Globus pallidus (tissue), 1 donor: Measurements from ENCODE around the gene FERMT3.
A peak's percentile ranks its signal among the peaks of the same experiment; 100 is the strongest.
"Not testable (repeated sequence)": the region's sequence is repeated elsewhere in the genome, so short reads cannot be mapped to it uniquely, and the experiment has no call there.

Source experiments
- DNase-seq: peaks from one replicate; pipeline ENCODE4 v3.0.0-alpha.2; 2015; ENCODE audit warnings: low spot score

Gene FERMT3

DNA sequence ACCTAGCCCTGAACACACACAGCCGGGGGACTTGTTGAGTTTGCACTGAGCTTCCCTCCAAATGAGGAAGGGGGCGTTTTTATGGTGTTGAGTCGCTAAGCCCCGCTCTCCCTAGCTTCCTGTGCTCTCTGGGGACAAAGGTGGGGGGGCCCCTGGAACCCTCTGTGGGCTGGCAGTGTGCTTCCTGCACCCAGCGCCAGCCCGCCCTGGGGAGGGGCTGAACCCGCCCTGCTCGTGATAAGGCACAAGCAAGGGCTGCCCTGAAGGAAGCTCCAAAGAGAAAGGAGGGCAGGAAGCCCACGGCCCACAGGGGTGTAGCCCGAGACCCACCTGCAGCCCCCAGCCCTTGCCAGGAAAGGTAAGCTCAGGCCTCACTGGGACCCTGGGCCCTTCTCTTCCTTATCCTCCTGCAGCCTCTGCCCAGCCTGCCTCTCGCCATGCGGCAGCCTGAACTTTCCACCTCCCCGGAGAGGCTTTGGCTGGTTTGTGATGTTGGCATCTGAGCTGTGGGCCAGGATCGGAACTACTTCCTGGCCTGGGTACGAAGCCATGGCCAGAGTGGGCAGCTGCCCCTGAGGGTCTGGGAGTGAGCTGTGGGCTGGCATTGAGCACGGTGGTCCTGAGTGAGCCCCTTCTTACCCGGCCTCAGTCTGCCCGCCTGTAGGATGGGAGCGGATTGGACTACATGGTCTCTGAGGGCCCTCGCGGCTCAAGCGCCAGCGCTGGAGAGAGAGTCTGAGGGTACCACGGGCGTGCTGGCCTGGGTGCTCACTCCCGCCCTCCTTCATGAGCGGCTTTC is at the start of gene FERMT3:
Gene FERMT3 (plus strand): TSS at position 265 of the 799 bp plus-strand sequence. CDS start 644 bp downstream, outside the sequence.
- DNase-seq = no peak

DNA sequence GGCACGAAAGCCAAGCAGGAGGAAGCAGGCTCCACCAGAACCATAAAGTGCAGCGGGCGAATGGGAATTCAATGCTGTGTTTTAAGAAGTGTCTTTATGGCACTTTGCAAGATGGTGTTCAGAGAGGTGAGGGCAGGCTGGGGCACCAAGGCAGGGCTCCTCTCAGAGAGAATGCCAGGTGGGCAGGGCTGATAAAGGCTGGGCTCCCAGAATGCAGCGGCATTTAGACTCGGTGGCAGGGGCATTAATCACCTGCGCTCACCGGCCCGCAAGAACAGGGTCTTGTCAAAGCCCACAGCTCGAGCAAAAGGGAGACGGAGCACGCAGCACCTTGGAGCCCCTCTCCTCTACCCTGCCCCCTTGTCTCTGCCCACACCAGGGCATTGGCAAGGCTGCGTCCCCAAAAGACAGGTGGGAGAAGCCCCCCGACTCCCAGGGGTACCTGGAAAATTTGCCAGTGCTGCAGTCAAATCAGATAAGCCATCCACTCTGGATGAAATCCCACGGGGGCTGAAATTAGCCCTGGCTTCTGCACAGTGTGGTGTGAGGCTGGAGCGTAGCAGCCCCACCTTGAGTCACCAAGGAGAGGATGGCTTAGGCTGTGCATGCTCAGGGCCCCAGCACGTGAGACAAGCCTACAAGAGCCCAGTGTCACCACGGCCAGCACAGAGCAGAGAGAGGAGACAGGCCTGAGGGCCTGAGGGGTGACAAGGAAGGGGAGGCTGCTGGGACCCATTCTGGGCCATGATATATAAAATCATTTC is 48.7 kb upstream of the FERMT3 start:
- no peak for DNase-seq

DNA sequence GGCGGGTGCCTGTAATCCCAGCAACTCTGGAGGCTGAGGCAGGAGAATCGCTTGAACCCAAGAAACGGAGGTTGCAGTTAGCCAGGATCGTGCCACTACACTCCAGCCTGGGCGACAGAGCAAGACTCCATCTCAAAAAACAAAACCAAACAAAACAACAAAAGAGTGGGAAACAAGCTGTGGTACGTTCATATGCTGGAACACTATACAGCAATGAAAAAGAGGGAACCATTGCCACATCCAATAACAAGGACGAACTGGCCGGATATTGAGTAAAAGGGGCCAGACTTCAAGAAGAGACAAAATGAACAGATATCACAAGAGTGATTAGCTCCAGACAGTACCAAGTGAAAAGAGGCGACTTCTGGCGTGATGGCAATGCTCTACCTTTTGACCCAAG is 45.5 kb upstream of the FERMT3 start:
- no peak for DNase-seq

DNA sequence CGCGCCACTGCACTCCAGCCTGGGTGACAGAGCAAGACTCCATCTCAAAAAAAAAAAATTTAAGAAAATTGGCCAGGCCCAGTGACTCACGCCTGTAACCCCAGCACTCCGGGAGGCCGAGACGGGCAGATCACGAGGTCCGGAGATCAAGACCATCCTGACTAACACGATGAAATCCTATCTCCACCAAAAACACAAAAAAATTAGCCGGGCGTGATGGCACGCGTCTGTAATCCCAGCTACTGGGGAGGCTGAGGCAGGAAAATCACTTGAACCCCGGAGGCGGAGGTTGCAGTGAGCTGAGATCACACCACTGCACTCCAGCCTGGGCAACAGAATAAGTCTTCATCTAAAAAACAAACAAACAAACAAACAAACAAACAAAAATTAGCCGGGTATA is 43.8 kb upstream of the FERMT3 start:
- not testable (repeated sequence) for DNase-seq

DNA sequence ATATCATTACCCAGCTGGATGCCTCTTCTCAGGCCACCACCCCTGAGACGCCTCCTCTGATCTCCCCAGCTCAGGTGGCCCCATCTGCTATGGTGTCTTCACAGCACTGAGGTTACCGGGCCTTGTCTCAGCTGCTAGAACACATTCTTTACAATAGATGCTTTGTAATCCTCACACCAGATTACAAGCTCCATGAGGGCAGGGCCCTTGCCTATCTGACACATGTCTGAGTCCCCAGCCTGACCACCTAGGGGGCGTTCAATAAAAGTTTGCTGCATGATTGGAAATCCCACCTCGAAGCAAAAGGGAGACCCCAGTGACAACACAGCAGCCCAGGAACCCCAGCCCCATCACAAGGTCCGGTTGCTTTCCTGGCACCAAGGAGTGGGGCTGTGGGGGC is 42.6 kb upstream of the FERMT3 start:
- no peak for DNase-seq

DNA sequence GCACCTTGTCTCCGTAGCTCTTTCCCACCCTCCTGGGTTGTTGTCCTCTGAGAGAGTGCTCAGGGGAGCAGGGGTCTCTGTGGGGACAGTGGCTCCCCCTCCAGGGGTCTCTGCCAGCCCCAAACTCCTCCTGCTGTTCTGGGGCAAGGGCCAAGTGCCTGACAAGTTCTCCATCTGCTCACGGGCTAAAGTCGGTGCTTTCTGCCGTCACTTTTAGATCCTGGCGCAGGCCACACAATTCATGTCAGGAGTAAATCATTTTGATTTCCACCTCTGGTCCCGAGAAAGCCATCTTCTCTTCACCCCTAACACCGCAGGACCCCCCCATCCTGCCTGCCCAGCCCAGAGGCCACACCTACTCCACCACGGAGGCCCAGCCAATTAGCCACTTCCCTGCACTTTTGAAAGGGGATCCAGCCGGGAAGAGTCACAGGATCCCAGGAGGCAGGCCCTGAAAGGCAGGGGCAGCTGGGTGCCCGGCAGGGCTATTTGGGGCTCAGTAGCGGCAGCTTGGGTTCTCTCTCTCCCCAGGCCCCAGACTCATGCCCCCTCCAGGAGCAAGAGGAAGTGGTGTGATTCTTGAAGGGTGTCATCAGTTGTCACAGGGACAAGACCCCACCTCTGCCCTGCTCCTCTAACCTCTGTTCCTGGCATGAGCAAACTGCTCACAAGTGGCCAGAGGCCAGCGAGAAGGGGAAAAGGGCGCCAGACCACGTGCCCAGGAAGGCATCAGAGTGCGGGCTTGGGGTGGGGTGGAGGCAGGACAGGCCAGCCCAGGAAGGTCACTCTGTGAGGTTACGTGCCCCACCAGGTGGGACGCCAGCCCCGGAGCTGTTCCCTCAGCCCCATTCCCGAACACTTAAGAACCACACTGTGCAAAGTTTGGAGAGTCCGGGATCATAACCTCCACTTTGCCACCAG is 41.9 kb upstream of the FERMT3 start:
- no peak for DNase-seq

DNA sequence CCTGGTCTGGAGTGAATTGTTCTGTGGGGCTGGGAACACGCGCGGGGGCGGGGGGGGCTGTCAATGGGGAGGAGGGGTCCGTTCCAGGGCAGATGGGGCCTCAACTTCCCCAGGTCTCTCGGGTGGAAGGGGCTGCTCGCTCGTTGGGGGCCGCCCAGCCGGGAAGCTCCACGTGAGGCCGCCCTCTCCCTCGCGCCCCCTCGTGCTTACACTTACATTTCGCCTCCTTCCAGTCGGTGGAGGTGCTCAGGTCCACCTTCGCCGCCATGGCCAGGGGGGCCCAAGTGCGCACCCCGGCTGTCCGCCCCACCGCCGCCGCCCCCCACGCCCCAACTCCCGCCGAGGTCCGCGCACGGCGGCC is 41.1 kb upstream of the FERMT3 start:
- no peak for DNase-seq

DNA sequence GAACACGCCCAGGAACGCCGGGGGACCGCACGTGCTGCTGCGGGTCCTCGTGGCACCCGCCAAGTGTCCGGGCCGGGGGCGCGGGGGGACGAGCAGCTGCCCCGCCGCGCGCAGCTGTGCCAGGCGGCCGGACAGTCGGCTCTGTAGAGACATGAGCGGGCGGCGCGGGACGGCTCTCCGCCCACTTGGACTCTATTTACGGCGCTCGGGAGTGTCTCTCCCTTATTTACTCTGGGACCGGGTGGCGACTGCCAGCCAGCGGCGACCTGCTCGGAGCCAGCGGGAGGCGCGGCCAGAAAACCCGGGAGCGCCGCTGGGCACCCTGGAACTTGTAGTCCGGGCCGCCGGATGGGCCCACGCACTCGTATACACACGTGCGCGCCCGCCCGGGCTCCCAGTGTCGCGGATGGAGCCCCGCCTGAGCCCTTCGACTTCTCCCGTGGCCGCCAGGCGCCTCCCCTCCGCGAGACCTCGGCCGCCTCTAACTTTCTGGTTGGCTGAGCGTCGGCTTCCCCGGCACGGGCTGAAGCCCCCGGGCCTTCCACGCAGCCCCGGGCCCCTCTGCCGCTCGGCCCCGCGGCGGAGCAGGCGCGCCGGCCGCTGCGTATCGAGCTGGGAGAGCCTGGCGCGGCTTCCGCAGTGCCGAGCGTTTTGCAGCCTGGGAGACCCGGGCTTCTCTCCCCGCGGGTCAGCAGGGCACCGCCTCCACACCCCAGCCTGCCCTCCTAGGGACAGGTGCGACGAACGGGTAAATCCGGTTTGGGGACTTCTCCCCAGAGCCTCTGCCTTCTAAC is 40.5 kb upstream of the FERMT3 start, which contains the start of gene MACROD1:
Gene MACROD1 (minus strand): TSS at position 272 of the 794 bp plus-strand sequence. CDS start 119 bp downstream, at position 153.
- DNase-seq = peak; percentile 72

DNA sequence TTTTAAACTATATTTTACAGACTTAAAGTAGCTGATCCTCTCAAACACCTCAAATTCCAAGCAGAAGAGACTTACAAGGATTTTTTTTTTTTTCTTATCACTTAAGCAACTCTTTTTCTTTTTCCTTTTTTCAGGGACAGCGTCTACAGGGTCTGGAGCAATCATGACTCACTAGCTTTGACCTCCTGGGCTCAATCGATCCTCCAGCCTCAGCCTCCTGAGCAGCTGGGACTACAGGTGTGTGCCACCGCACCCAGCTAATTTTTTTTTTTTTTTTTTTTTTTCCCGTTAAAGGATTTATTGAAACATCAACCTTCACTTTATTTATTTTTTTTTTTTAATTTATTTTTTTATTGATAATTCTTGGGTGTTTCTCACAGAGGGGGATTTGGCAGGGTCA is 36.1 kb upstream of the FERMT3 start:
- no peak for DNase-seq

DNA sequence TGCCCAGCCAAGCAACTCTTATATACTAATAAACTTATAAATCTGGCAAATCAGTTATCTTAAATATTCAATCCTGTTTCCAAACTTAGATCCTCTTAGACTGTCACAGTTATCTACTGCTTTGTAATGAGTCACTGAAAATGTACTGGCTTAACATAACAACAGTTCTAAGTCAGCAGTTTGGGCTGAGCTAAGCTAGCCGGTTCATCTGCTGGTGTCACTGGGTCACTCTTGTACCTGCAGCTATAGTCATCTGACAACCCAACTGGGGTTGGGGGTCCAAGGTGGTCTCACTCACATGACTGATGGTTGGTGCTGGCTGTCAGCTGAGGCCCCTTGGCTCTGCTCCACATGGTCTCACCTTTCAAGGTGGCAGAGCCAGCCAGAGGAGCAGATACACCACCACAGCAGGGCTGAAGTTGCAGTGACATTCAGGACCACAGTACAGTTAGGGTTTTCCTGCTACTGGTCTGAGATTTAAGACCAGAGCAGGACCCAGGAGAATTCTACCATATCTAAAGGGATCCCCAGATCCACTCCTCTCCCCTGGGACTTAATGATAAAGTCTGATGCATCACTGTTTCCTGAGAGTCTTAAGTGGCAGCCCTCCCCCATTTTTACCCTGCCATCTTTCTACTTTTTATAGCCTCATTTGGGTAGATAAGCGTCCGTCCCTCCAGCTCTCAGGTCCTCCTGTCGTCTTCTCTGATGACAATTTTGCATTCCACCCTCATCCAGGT is 32.7 kb upstream of the FERMT3 start:
- no peak for DNase-seq

DNA sequence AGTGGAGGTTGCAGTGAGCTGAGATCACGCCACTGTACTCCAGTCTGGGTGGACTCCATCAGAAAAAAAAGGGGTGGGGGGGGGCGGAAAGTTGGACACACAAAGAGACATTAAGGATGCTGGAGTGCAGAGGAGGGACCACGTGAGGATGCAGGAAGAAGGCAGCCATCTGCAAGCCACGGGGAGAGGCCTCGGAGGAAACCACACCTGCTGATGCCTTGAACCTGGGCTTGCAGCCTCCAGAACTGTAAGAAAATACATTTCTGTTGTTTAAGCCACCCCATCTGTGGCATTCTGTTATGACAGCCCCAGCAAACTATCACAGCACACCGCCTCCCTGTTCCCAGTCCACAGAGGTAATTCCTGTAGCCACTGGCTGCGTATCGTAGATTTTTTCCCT is 29.8 kb upstream of the FERMT3 start:
- no peak for DNase-seq

DNA sequence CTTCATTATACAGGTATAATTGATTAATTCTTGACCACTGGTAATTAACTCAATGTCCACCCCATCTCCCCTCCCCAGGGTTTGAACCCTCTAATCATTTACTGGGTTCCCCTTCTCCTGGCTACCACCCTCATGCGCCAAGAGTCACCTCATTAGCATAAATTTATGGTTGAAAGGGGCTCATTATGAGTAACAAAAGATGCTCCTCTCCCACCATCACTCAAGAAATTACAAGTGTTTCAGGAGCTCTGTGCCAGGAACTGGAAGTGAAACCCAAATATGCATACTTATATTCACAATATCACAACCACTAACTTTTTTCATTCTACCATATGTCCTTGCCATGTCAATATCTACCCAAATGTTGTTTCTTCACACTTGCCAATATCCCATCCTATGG is 28.3 kb upstream of the FERMT3 start:
- DNase-seq = no peak

DNA sequence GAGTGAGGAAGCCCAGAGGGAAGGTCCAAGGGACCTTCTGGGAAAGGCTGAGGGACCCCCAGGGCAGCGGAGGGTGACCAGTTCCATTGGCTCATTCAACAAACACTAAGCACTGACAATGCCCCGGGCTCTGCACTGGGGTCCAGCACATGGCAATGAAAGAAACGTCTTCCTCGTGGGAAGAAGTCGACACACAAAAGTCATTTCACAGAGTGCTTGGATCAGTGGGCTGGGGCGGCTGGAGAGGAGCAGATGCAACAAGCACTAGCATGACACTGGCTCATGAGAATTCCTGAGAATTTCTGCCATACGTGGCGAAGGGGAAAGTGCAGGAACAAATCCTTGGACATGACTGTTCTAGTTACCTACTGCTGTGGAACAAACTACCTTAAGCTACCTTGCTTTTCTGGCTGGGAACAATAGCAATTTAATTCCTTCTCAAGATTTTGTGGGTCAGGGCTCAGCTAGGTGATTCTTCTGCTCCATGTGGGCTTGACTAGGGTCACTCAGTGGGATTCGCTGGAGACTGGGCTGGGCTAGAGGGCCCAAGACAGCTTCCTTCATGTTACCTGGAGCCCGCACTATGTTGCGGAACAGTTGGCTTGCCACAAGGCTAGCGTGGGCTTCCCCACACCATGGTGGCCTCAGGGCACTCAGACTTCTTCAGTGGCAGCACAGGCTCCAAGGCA is 27.4 kb upstream of the FERMT3 start:
- DNase-seq = no peak

DNA sequence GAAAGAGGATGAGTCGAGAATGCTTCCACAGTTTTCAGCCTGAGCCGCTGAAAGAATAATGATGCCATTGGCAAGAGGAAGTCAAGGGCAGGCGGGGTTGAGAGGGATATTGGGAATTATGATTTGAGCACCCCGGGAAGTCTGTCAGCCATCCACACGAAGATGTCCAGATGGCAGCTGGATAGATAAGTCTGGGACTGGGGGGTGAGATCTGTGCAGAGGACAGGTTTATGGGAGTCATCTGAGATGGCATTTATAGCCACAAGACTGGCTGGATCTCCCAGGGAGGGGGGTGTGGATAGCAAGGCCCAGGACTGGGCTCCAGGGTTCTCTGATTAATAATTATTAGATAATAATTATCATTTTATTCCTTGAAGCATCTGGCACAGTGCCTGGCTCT is 25.6 kb upstream of the FERMT3 start:
- peak; percentile 48 for DNase-seq

DNA sequence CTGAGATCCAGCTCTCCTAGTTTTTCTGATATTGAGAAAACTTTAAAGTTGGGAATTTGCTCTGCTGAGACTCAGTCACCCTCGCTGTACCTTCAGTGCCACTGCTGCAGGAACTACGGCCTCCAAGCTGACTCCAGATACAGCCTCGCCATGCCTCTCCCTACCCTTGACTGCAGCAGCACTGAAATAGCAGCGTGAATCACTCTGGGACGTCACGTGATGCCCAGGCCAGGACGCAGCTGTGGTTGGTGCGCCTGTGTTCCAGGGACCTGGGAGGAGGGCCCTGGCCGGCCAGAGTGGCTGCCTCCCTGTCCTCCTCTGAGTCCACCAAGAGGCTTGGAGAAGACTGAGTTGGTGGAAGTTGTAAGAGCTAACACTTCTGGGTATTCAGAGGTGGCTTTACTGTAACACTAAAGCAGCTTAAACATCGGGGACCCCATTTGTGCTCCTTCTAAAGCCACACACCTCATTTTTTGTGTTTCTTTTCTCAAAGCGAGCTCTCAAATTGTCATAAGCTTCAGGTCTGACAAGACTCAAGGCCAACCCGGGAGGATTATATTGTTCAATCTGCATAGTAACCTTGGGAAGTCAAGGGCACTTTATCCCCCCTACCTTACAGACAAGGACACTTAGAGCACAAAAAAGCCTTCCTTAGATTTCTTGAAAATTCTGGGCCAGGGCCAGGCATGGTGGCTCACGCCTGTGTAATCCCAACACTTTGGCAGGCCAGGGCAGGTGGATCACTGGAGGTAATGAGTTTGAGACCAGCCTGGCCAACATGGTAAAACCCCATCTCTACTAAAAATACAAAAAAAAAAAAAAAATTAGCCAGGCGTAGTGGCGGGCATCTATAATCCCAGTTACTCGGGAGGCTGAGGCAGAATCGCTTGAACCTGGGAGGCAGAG is 24.8 kb upstream of the FERMT3 start:
- peak; percentile 96 for DNase-seq

DNA sequence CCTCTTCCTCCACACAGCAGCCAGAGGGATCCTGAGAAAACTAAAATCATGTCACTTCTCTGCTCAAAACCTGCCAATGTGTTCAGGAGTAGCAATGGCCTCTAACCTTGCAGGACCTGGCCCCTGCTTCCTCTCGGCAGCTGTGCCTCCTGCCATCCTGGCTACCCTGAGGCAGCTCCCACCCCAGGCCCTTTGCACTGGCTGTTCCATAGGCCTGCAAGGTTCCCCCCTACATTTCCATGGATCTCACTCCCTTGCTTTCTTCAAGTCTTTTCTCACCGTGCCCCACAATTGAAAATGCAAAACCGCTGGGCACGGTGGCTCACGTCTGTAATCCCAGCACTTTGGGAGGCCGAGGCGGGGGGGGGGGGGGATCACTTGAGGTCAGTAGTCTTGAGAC is 22.6 kb upstream of the FERMT3 start:
- no peak for DNase-seq

DNA sequence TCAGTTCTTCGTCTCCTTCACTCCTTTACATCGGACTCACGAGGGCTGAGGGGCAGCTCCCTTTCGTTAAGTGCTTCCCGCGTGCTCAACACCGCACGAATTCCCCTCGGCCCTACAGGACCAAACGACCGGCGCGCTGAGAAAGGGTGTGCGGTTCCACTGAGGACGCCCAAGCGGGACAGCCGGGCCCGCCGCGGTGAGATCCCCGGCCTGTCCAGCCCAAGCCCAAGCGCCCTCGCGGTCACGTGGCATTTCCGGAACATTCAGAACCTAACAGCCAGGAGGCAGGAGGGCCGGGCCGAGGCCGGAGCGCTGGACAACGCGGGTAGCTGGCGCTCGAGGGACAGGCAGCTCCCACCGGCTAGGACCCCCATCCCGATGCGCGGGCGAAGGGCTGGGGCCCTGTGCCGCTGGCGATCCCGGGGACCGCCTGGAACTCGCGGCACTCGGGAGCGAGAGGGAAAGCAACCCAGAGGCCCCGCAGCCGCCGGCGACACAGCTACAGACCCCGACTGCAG is 21.3 kb upstream of the FERMT3 start:
- DNase-seq = peak; percentile 86

DNA sequence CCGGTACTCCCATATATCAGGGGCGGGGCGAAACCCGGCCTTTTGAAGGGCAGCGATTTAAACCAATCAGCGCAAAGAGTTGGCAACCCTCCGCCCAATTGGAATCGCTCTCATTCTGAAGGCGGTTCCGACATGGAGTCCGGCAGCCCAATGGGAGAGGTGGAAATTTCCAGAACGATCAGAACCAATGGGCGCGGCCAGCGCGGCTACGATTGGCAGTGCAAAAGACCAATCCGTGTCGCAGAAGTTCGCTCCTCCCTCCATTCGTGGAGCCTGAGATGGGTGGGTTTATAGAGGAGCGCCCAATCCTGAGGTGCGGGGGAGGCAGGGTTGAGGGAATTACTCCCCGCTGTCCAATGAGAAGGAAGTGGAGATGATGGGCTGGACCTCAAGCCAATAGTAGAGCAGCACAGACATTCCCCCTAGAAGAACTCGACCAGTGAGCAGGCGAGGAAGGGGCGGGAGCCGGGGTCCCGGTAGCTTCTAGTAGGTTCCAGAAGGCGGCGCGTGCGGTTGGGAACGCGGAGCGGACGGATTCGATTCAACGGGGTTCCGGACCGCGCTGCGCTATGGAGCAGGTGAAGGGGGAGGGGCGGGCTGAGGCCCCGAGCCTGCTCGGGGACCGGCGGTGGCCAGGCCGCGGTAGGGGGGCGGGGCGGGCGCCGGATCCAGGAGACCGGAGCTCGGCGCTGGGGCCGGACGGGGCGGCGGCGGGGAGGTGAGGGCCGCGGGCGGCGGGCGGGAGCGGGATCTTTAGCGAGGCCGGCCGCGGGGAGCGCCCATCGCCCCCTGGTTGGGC is 20.6 kb upstream of the FERMT3 start, which contains the start of gene STIP1:
Gene STIP1 (plus strand): TSS at position 479 of the 799 bp plus-strand sequence. CDS start 91 bp downstream, at position 570.
- peak; percentile 100 for DNase-seq
